Esophagus mucosa (tissue), 1 donor: ENCODE results near the gene EPGN. TPM values are rescaled to one million over a fixed set of nuclear protein-coding genes. Genes with fewer than 3 reads are reported as not detected.
"Not testable (repeated sequence)": the region's sequence is repeated elsewhere in the genome, so short reads cannot be mapped to it uniquely, and the experiment has no call there.

Experiments used
- ATAC-seq: fragments of 200-7000 bp; cut with Tn5 transposase; one replicate; pipeline ENCODE4 v1.9.1; 2020
- total RNA-seq: library from RNA; stranded (reverse); gene quantifications from one replicate; pipeline ENCODE4 v1.2.4, GENCODE V29; 2023
- donor health status: DM: yes; HTN: yes; CAD: no.

Gene EPGN
- total RNA-seq, 1 donor from 2014 or later = 170 TPM

DNA sequence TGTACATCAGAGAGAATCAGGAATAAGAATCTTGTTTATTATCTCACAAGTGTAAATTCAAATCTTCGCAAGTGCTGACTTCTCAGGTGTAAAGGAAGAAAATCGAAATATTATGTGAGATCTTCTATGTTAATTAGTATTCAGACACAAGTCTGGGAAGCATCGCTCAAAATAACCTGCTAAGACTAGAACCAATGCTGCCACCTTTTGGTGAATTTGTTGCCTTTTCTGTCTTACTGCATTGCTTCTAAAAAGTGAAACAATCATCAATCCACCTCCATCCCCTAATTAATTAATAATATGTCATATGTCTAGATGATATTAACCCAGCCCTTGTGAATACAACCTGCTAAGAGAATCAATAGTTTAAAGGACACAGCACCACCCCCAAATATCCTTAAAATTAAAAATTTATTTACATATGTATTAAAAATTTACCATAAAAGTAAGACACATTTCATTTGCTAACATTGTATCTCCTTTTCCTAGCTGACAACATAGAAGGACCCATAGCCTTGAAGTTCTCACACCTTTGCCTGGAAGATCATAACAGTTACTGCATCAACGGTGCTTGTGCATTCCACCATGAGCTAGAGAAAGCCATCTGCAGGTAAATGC, 3.5 kb downstream of the EPGN start:
- peak; percentile 14 for ATAC-seq

DNA sequence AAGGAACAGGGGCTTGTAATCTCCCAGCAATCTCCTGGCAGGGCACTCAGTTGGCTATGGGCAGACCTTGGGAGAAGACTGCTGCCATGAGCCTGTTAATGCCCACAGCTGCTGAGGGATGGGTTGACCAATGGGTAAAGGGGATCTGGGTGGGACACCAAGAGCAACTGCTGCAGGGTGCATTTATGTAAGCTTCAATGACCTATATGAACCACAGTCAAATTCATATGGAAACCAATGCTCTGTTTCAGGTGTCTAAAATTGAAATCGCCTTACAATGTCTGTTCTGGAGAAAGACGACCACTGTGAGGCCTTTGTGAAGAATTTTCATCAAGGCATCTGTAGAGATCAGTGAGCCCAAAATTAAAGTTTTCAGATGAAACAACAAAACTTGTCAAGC, 6.1 kb downstream of the EPGN start:
- ATAC-seq = no peak

DNA sequence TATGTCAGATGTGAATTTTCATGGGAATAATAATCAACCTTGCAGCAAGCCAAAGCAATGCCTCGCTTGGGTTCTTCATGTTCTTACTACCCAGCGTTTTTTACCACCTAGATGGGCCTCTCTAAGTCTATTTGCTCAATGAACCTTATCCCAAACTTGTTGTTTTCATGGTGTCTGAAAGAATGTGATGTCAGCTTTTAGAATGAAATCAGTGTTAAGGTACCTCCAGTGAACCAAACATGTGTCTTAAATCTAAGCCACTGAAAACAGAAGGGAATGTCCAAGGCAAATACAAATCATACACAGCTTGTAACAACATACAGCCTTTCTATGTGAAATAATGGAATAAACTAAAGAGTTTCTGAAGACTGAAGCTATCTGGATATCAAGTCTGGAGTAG, 6.7 kb downstream of the EPGN start:
- ATAC-seq = no peak

DNA sequence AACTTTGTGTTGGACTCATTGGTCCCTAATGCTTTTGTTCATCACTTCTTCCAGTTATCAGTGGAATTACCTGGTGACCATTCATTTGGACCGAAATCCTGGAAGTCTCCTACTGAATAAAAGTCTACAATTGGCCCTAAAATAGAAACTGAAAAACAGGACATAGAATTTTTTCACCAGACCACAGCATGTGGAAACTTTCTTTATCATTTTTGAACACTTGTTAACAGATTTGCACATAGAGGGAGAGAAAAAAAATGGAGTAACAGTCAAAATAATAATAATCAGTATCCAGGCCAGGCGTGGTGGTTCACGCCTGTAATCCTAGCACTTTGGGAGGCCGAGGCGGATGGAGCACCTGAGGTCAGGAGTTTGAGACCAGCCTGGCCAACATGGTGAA, 7.1 kb downstream of the EPGN start:
- ATAC-seq = no peak

DNA sequence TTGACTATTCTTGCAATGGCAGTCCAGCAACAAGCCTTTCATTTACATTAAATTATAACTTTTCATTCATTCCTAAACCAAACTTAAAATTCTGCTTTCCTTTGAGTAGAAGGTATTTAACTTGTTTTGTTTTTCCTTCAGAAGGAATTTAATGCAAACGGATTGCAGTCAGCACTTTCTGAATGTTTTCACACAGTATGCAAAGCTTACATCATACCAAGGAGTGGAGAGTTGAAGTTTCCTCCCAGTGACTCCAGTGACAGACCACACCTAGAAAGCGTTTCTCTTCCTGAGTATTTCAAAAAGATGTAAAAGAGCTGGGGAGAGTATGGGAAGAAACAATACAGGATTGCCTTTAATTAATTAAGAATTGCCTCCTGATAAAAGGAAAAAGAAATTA, 8.1 kb downstream of the EPGN start:
- ATAC-seq = peak; percentile 68

DNA sequence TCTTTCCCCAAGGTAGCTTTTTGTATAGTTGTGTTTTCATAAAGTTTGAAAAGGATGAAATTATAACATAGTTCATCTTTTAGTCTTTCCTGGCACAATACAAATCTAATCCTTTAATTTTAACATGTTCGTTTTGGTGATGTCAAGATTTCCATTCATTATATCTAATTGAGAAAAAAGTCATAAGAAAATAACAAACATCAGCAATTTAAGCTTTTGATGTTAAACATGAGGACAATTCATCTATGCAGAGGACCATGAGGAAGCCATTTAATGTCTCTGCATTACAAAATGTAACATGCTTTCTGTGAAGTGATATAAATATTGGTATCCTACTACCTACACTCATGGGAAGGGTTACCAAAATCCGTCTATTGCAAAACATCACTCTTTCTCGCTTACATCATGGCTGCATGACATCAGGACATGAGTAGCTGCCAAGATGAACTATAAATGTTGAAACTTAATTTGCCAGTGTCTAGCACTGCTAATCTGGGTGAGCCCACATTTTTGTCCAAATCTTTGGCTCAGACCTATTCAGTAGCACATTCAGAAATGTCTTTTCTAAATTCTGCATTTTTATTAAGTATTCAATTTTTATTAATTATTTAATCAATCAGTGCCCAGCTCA, 9.5 kb downstream of the EPGN start:
- ATAC-seq = peak; percentile 23

DNA sequence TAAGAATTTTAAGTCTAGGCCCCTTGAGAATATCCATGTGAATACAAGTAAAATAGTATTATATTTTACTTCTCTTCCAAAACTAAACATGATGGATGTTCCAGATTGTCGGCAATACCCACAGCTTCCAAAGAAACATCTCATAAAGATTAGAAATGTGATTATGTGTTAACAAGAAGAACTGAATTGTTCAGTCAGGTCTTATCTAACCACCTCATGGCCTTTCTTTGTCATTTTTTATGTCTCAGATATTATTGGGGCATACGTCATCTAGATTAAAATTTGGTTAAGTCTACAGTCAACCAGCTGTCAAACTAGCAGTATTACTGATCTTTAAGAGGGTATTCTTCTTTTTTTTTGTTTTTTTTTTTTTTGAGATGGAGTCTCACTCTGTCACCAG, 10.0 kb downstream of the EPGN start:
- no peak for ATAC-seq

DNA sequence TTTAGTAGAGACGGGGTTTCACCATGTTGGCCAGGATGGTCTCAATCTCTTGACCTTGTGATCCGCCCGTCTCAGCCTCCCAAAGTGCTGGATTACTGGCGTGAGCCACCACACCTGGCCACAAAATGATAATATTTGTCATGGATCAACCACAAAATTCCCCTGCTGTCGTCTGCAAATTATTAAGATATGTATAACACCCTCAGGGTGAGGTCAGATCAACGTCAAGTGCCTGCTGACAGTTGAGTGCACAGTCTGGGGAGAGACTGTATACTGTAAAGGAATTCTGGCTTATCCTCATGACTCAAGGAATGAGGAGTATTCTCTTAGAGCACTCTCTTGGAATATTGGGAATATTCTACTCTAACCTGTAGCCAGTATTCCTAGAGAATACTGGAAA, 11.2 kb downstream of the EPGN start:
- peak; percentile 43 for ATAC-seq

DNA sequence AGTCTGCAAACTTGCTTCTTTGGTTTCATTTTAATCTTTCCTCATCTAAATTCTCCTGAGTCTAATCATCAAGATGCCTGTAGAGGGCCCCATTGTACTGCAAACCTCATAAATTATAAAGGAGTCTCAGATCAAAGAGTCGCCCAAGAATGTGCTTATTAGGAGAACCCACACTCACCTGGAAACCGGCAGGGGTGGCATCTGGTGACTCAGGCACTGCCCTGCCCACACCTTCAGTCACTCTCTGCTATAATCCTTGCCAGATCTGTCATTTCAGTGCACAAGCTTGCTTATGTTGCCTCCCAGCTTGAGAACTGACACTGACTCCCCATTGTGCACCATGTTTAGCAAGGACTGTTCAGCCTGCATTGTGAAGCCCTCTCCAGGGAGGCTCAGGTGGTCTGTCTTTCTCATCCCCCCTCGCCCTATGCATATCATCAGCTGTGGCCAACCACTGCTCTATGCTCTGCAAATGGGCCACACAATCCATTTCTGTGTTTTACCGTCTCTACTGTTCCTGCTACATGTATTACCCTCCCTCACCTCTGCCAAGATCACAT, 12.4 kb downstream of the EPGN start:
- peak; percentile 96 for ATAC-seq

DNA sequence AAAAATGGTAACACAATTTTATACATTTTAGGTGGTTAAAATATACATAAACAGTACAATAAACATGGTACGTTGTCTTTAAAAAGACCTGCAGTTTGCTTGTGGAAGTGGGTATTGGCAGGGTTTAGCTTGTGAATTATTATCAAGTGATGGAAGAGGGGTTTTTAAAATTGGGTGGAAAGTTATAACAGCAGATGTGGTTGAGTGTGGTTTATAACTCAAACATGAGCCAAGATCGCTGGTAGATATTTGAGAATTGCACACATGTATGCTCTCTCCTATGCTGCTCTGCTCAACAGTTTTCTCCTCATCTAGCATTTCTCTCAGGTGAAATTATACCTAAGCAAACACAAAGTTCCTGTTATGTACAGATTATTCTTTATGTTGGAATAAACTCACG, 14.0 kb downstream of the EPGN start:
- no peak for ATAC-seq

DNA sequence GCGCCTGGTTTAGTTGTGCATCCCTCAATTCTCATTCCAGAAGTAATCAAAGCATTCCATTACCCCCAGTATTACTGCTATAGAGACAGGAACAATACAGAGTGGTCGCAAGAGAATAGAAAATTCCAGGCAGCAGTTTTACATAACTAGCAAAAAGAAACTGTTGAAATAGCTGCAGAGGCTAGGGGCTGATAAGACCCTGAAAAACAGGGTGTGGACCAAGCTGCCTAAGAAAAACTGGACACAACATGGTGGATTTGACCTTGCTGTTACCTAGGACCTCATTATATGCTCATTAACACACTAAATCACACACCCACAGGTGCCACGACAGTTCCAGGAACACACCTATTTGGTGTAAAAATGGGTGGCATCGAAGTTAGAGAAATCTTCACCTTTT, 15.4 kb downstream of the EPGN start:
- ATAC-seq = no peak

DNA sequence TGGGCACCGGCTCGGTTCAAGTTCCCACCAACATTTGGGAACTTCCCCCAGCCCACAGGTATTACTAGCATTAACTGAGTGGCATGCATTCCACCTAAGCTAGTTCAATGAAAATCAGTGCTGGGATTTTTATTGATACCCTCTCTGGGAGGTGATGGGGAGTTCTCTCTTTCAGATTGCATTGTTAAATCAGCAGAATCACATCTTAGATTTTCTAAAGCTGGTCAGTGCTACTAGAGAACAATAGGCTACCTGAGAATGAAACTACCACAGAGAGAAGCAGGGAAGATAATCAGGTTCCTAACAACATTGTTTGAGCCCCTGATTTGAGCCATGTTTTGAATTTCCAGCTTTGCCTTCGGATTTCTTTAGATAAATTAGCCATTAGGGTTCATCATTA, 16.0 kb downstream of the EPGN start:
- no peak for ATAC-seq

DNA sequence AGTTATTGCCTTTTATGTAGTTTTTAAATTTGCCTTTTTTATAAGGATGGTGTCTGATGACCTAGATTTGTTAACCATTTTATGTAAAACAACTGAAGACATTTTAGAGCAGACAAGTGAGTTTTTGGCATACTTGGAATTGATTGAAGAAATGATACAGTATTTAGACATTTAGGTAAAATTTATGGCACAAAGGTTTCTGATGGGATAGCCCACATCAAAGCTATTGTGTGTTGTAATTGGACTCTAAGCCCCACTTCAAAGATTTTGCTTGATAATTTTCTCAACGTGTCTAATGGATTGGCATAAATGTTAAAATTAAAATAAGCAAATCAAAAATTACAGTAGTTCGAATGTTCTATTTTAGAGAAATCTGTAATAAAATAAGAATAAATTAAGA, 17.6 kb downstream of the EPGN start:
- no peak for ATAC-seq

DNA sequence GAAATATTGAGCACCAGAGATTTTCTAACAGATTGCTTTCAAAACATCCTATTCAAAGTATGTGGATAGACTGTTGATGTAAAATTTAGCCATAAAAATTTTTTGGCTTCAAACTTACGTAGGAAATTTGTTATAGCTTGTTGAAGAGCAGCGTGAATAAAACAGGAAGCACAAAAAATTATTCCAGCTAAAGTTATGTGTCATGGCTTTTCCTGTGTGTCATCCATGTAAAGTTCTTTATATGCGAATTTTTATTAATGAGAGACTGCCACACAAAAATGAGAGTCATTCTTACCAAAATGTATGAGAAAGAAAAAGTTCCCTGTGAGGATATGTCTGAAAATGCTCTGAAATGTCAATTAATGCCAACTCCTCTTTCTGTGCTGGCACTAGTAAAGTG, 19.5 kb downstream of the EPGN start:
- ATAC-seq = no peak

DNA sequence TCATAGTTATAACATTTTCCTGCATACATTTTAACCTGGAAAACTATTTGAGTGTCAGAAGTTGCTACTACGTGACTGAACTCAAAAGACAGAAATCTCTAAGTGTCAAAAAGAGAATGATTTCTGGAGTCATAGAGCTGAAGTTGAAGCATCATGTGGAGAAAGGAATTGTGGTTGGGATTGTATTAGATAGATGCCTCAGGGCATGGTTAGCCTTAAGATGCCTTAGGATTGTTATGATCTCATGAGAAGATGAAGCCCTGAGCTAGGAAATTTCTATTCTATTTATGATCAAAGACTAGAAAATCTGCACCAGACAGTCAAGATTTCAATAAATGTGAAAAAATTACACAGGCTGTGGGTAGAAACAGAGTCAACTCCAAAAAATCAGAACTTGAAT, 20.2 kb downstream of the EPGN start:
- no peak for ATAC-seq

DNA sequence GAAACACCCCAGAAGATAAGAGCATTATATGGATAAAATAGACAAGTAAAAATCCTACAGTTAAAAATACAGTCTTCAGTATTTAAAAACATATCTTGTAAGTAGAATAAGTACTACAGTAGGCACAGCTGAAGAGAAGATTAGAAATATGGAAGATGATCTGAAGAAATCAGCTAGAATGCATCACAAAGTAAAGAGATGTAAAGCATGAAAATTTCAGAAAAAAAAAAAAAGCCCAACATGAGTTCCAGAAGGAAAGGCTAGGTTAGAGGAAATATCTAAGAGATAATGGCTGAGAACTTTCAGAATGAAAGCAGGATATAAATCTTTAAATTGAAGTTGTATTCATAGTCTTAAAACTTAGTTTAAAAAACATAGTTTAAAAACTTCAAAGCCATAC, 21.0 kb downstream of the EPGN start:
- no peak for ATAC-seq

DNA sequence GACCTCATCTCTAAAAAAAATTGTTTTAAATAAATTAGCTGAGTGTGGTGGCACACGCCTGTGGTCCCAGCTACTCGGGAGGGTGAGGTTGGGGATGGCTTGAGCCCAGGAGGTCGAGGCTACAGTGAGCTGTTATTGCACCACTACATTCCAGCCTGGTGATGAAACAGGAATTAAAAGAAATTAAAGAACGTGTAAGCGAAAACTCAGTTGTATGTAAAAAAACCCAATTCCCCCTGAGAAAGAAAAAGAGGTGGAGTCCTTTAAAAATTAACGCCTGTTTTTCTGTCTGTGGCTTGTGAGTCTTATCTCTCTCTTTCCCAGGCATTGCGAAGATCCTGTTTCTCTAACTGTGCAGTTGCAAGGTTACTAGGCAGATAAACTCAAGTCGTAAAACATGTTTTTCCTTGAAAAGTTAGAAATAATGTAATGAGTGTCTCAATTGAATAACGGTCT, 22.1 kb downstream of the EPGN start:
- no peak for ATAC-seq

DNA sequence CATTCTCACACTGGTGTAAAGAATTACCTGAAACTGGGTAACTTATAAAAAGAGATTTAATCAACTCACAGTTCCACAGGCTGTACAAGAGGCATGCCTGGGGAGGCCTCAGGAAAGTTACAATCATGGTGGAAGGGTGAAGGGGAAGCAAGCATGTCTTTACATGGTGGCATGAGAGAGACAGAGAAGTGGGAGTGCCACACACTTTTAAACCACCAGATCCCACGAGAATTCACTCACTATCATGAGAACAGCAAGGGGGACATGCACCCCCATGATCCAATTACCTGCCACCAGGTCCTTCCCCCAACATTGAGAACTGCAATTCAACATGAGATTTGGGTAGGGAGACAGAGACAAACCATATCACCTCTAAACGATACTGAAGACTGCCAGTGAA, 23.0 kb downstream of the EPGN start:
- ATAC-seq = no peak

DNA sequence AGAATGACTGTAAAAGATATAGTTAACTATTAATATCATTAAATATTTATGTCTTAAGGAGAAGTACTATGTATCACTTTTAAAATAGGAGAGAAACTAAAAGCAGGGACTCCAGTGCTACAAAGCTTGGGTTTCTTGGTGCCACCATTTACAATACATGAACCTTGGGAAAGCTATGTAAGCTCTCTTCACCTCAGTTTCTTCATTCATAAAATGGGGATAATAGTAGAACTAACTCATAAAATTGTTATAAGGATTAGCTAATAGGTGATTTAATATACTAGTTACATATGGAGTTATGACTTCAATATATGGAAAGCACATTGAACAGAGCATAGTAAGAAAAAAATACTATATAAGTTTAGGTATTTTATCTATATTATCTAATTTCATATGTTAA, 23.7 kb downstream of the EPGN start:
- ATAC-seq = no peak

DNA sequence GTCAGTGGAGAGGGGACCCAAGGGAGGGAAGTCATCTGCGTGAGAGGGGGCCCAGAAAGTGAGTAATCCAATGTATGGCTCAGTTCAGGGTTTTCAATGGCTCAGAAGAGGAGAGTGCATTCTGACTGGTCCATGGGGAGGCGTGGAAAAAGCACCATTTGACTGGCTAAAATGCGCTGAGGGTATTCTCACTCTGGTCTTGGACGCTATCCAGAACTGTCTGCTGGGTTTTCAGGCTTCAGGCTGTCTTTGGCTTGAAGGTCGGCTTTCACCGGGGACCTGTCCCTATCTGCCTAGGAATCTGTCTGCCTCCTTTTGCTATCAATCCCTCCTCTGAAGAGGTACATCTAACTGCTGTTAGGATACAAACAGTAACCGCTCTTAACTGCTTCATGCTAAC, 26.4 kb downstream of the EPGN start:
- ATAC-seq = no peak

DNA sequence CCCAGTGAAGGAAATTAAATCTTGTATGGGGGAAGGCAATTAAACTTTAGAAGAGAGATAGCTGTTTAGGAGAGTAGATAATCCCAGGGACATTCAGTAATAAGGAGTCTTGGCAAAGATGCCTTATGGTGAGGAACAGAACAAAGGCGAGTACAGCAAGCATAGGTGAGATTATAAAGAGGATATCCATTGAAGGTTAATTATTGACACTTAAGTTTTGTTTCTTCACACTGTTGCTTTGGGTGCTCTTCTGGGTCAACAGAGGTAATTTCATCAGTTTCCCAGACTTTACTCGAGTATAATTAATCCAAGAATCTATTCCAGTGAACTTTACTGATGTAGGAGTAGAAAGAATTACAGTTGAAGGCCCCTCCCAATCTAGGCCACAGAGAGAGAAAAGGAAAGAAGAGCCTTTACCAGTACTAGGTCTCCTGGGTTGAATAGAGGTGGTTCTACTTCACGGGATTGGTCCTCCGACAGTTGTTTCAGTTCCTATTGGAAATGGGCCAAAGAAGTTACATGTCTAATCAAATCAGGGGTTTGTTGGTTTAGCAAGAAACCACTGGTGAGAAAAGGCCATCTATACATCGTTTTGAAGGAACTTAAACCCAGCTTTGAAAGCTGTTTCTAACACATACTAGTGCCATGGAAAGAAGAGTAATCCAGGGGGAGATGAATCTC, 27.2 kb downstream of the EPGN start:
- ATAC-seq = no peak

DNA sequence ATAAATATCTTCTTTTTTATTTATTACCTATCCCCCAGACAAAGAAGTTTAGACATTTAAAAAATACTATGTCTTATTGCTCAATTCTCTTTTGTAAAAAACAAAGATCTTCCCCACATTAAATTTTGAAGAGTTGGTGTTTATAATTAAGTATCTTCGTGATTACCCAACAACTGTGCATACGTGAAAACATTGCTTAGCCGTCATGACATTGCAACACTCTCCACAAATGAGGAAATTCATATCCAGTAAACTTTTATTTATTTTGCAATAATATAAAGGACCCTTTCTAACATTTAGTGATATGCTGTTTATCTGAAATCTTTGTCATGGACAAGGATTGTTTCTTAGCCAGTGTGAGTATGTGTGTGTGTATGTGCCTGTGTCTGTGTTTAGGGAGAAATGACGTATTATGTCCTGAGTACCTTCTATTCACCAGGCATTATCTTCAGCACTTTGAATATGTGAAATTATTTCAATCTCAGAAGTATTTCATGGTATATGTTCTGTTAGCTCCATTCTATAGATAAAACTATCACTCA, 30.6 kb downstream of the EPGN start:
- ATAC-seq = no peak

DNA sequence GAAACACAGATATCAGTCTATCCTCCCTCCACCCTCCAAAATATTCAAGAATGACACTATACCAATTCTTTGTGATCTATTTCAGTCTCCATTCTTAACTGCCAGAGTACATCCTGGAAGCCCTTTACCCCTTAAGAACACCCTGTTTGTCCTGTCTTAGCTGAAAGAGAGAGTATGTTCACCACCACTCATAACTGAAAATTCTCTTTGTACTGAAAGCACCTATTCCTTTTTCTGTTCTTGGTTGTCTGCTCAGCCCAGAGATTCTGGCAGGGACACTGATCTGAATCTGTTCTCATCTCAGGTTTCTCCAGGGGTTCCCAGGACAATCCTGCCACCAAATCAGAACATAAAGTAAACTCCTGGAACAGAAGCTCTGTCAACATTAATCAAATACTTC, 31.2 kb downstream of the EPGN start:
- no peak for ATAC-seq

DNA sequence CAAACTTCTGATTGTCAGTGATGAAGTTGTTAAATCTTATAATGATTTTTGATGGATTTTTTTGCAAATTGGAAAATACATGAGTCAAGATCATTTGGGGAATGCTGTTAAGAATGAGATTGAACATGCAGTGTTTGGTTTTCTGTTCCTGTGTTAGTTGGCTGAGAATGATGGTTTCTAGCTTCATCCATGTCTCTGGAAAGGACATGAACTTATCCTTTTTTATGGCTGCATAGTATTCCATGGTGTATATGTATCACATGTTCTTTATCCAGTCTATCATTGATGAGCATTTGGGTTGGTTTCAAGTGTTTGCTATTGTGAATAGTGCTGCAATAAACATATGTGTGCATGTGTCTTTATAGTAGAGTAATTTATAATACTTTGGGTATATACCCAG, 32.2 kb downstream of the EPGN start:
- not testable (repeated sequence) for ATAC-seq
